ENCODE measurements around the gene NOS3.
"Not testable (repeated sequence)": the region's sequence is repeated elsewhere in the genome, so short reads cannot be mapped to it uniquely, and the experiment has no call there.

Gene NOS3

GRCh38 chr7:151000897-151001495 lies 10.2 kb downstream of the NOS3 start:
- no peak for DNase-seq (ENCODE audit: low read depth)

GRCh38 chr7:151001546-151001945 lies 10.7 kb downstream of the NOS3 start:
- no peak for DNase-seq (ENCODE audit: low read depth)

- DNase-seq (ENCODE audit: low read depth), result no peak
Observed at GRCh38 chr7:151003572-151003971, 12.8 kb downstream of the NOS3 start.

- no peak for DNase-seq (ENCODE audit: low read depth)
Observed at GRCh38 chr7:151005566-151005965, 14.7 kb downstream of the NOS3 start.

- no peak for DNase-seq (ENCODE audit: low read depth)
Observed at GRCh38 chr7:151006590-151007300, 15.9 kb downstream of the NOS3 start.

GRCh38 chr7:151007469-151007898 lies 16.7 kb downstream of the NOS3 start:
- no peak for DNase-seq (ENCODE audit: low read depth)

GRCh38 chr7:151008143-151008510 lies 17.3 kb downstream of the NOS3 start:
- DNase-seq (ENCODE audit: low read depth), result no peak

- no peak for DNase-seq (ENCODE audit: low read depth)
Observed at GRCh38 chr7:151008511-151009323, 17.9 kb downstream of the NOS3 start.

GRCh38 chr7:151009327-151010036 lies 18.7 kb downstream of the NOS3 start:
- DNase-seq (ENCODE audit: low read depth), result no peak

- DNase-seq (ENCODE audit: low read depth), result no peak
Observed at GRCh38 chr7:151010037-151010306, 19.2 kb downstream of the NOS3 start.

- DNase-seq (ENCODE audit: low read depth), result no peak
Observed at GRCh38 chr7:151010307-151011096, 19.7 kb downstream of the NOS3 start.

- DNase-seq (ENCODE audit: low read depth), result no peak
Observed at GRCh38 chr7:151011097-151011409, 20.2 kb downstream of the NOS3 start.

GRCh38 chr7:151011616-151012015 lies 20.8 kb downstream of the NOS3 start:
- DNase-seq (ENCODE audit: low read depth), result not testable (repeated sequence)

GRCh38 chr7:151012031-151012692 lies 21.3 kb downstream of the NOS3 start:
- DNase-seq (ENCODE audit: low read depth), result no peak

GRCh38 chr7:151012911-151013347 lies 22.1 kb downstream of the NOS3 start:
- DNase-seq (ENCODE audit: low read depth), result no peak

- no peak for DNase-seq (ENCODE audit: low read depth)
Observed at GRCh38 chr7:151013356-151013732, 22.5 kb downstream of the NOS3 start.

- peak; percentile 65 for DNase-seq (ENCODE audit: low read depth)
Observed at GRCh38 chr7:151013733-151014497, 23.1 kb downstream of the NOS3 start.

- DNase-seq (ENCODE audit: low read depth), result no peak
Observed at GRCh38 chr7:151014950-151015349, 24.1 kb downstream of the NOS3 start.

GRCh38 chr7:151015967-151016366 lies 25.1 kb downstream of the NOS3 start:
- DNase-seq (ENCODE audit: low read depth), result no peak

- DNase-seq (ENCODE audit: low read depth), result no peak
Observed at GRCh38 chr7:151016505-151016904, 25.7 kb downstream of the NOS3 start.

GRCh38 chr7:151016942-151017341 lies 26.1 kb downstream of the NOS3 start:
- no peak for DNase-seq (ENCODE audit: low read depth)

Data from fibroblast of the conjunctiva (primary cell).